ENCODE data around the gene RTN4R.

- no peak for TF ChIP-seq REST (IDR thresholded peaks at IDR 0.05; ENCODE audit: insufficient read depth in 1 of 2, low read depth in 2 of 2, low read length in 2 of 2)
- TF ChIP-seq TAF1 (IDR thresholded peaks at IDR 0.05; ENCODE audit: borderline replicate concordance, insufficient read depth, low read length): no peak
- no peak for TF ChIP-seq POLR2AphosphoS5 (IDR thresholded peaks at IDR 0.05; ENCODE audit: low read depth, low read length)
These were observed 20.4 kb downstream of the RTN4R start for GRCh38 chr22:20247608-20248171.

Data from PFSK-1 (cell line).